CD4-positive, alpha-beta memory T cell (primary cell): ENCODE data around the gene TRIM17. TPM values are rescaled to one million over a fixed set of nuclear protein-coding genes. Genes with fewer than 3 reads are reported as not detected.

ENCODE experiments used
- CTCF ChIA-PET: fragments of 350-600 bp; sonication (Branson Sonifier 250); formaldehyde crosslinking; loops from one replicate; lab custom pipeline; 2021; ENCODE audit warnings: inconsistent platforms; ENCODE audit not compliant: partially characterized antibody; lab: Charles Lee
- POLR2A ChIA-PET: fragments of 350-600 bp; sonication (Branson Sonifier 250); formaldehyde crosslinking; loops from one replicate; lab custom pipeline; 2021; ENCODE audit not compliant: partially characterized antibody; lab: Charles Lee
- DNase-seq, 5 donors: peaks; one replicate each; pipeline versions ENCODE4 v3.0.0 to v3.0.0-alpha.2; 2020 to 2022; ENCODE audit warnings: mixed read lengths in 1 of 5
- H3K27ac ChIP-seq: one replicate; pipeline ENCODE4 v1.7.0; 2013; ENCODE audit warnings: low read depth, low read length
- H3K27me3 ChIP-seq: 2 replicates; pipeline ENCODE4 v1.7.0; 2013; ENCODE audit warnings: mild to moderate bottlenecking, low read length, moderate library complexity; ENCODE audit not compliant: insufficient read depth
- H3K36me3 ChIP-seq: 2 replicates; pipeline ENCODE4 v1.7.0; 2013; ENCODE audit warnings: mild to moderate bottlenecking, low read length, moderate library complexity; ENCODE audit not compliant: insufficient read depth
- H3K4me1 ChIP-seq: 2 replicates; pipeline ENCODE4 v1.7.0; 2013; ENCODE audit warnings: mild to moderate bottlenecking, low read length, moderate library complexity; ENCODE audit not compliant: insufficient read depth
- H3K4me3 ChIP-seq, 2 donors: one replicate each; pipeline ENCODE4 v1.7.0; 2013; ENCODE audit warnings: low read length in 2 of 2, mild to moderate bottlenecking in 1 of 2
- H3K9me3 ChIP-seq, 2 donors: one replicate each; pipeline ENCODE4 v1.7.0; 2013; ENCODE audit warnings: low read length in 2 of 2, control low read depth in 1 of 2; ENCODE audit not compliant: control insufficient read depth in 1 of 2
- H3K27ac Mint-ChIP-seq, 7 donors: one replicate each; pipeline ENCODE4 v1.8.0; 2020 to 2021; ENCODE audit warnings: mixed read lengths in 7 of 7, mild to moderate bottlenecking in 6 of 7, inconsistent platforms in 3 of 7, moderate library complexity in 3 of 7
- H3K27me3 Mint-ChIP-seq, 2 donors: one replicate each; pipeline ENCODE4 v1.8.0; 2020 to 2021; ENCODE audit warnings: mixed read lengths in 2 of 2
- H3K36me3 Mint-ChIP-seq, 2 donors: one replicate each; pipeline ENCODE4 v1.8.0; 2020 to 2021; ENCODE audit warnings: mixed read lengths in 2 of 2, inconsistent platforms in 1 of 2, mild to moderate bottlenecking in 1 of 2
- H3K4me1 Mint-ChIP-seq, 4 donors: one replicate each; pipeline ENCODE4 v1.8.0; 2020 to 2021; ENCODE audit warnings: mixed read lengths in 4 of 4, mild to moderate bottlenecking in 1 of 4
- H3K4me3 Mint-ChIP-seq, 8 donors: one replicate each; pipeline ENCODE4 v1.8.0; 2020 to 2021; ENCODE audit warnings: mixed read lengths in 8 of 8, mild to moderate bottlenecking in 7 of 8, moderate library complexity in 6 of 8, inconsistent platforms in 3 of 8
- H3K9me3 Mint-ChIP-seq, 8 donors: one replicate each; pipeline ENCODE4 v1.8.0; 2020 to 2021; ENCODE audit warnings: mixed read lengths in 8 of 8, mild to moderate bottlenecking in 5 of 8, inconsistent platforms in 3 of 8, moderate library complexity in 1 of 8
- intact Hi-C: fragments of 100-400 bp; cut with micrococcal nuclease; formaldehyde crosslinking; loops from one replicate; pipeline ENCODE4 v1.15.1; 2023
- polyA plus RNA-seq, 2 donors: library from polyadenylated mRNA; unstranded; fragments of 300-500 nt; fragmentation: Illumina TruSeq; gene quantifications; one replicate each; pipeline ENCODE4 v1.2.3, GENCODE V29; 2021
- total RNA-seq, 2 experiments: library from RNA; stranded (reverse); gene quantifications; one replicate each; pipeline ENCODE4 v1.2.3, GENCODE V29; 2021

The TRIM17 gene
- total and polyA plus RNA-seq, 4 experiments from 2014 or later: 0.25 to 0.76 (median 0.69) TPM; not detected in 1

DNA sequence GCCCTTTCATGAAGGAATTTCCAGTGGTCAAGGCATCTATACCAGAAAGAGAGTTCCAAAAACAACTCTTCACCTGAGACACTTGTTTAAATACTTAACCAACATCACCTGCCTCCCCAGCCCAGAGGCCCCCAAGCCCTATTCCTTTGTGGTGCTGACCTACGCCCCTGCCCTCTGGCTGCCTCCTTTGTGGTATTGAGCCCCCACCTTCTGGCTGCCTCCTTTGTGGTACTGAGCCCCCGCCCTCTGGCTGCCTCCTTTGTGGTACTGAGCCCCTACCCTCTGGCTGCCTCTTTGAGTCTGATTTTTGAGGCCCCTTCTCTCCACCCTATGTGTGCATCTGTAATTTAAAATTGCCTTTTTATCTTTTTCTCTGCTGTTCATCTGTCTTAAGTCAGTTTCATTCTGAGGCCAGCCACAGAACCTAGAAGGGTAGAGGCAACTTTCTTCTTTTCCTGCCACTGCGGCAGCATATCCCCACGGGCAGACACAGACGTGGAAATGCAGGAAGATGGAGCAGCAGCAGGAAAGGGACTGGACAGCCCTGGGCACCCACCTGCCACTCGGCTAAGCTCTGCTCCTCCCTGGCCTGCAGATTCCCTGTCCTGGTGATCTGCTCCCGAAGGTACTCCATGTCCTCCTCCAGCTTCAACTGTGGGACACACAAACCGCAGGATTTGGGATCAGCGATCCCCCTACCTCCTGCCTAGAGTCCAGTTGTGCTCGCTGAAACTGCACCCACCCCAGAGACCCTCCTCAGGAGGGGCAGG is 3.2 kb downstream of the TRIM17 start:
- no peaks in the 10 kb centered on the region for H3K27me3 ChIP-seq
- DNase-seq: no peak
- Mint-ChIP-seq H3K27me3 (peaks cover 2 to 8% of the 10 kb centered on the region in 2 donors), H3K9me3 (no peaks in the 10 kb centered on the region), H3K36me3 (no peaks in the 10 kb centered on the region), H3K4me3 (no peak overlapping the region), H3K4me1 (peaks cover 12 to 32% (median 21%) of the 10 kb centered on the region in 4 donors), H3K27ac (peak overlapping the region in 2 of 7 donors; percentile 61 to 65)
- ChIA-PET POLR2A (interaction anchor here (2.1 kb wide), 1 partner anchor 9 kb away, joined by 8 read pairs; no protein-coding TSS in a partner anchor), CTCF (interaction anchor here (1.3 kb wide), 1 partner anchor 247 kb away, joined by 3 read pairs; no protein-coding TSS in a partner anchor)
- H3K4me1 ChIP-seq: peaks cover 19% of the 10 kb centered on the region
- intact Hi-C loops: no loop called here
- H3K9me3 ChIP-seq: no peaks in the 10 kb centered on the region
- no peak overlapping the region for H3K4me3 ChIP-seq
- H3K27ac ChIP-seq: no peak overlapping the region
- no peaks in the 10 kb centered on the region for H3K36me3 ChIP-seq

GRCh38 chr1:228411548-228412430 is 4.9 kb downstream of the TRIM17 start:
- ChIA-PET POLR2A (interaction anchor here (1.0 to 1.2 kb wide), 2 partner anchors 20 to 45 kb away, joined by 3 read pairs; no protein-coding TSS in a partner anchor), CTCF (interaction anchor here (1.1 to 1.3 kb wide), 3 partner anchors 14 to 245 kb away, joined by 3 read pairs; a partner anchor contains a TSS)
- Histone ChIP-seq H3K4me1 (peaks cover 25% of the 10 kb centered on the region), H3K36me3 (no peaks in the 10 kb centered on the region), H3K27me3 (no peaks in the 10 kb centered on the region), H3K4me3 (no peak overlapping the region), H3K9me3 (no peaks in the 10 kb centered on the region), H3K27ac (no peak overlapping the region)
- Mint-ChIP-seq H3K36me3 (peaks cover 0 to under 1% of the 10 kb centered on the region in 2 donors), H3K4me3 (no peak overlapping the region), H3K27me3 (peaks cover 0 to 6% of the 10 kb centered on the region in 2 donors), H3K9me3 (no peaks in the 10 kb centered on the region), H3K27ac (peak overlapping the region in 1 of 7 donors; percentile 62), H3K4me1 (peaks cover 10 to 38% (median 20%) of the 10 kb centered on the region in 4 donors)
- no peak for DNase-seq
- intact Hi-C loops: no loop called here

DNA sequence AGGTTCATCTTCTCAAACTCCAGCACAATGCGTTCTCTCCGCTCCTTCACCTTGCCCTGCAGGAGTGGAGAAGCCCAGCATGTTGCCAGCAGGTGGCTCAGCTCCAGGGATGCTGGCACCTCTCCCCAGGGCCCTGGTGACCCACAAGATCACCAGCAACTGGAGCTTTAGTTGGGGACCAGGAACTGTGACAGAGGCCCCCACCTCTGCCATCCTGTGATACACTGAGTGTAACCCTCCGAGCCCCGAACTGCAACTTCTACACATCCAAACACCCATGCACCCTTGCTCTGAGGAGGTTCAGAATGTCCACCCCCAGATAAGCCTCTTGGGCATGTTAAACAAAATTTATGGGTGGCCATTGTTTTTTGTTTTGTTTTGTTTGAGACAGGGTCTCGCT is 5.5 kb downstream of the TRIM17 start:
- Histone ChIP-seq H3K4me3 (no peak overlapping the region), H3K27ac (no peak overlapping the region), H3K27me3 (no peaks in the 10 kb centered on the region), H3K9me3 (no peaks in the 10 kb centered on the region), H3K36me3 (no peaks in the 10 kb centered on the region), H3K4me1 (peaks cover 22% of the 10 kb centered on the region)
- H3K4me3 Mint-ChIP-seq: no peak overlapping the region
- DNase-seq: no peak
- peak overlapping the region in 1 of 7 donors; percentile 62 for H3K27ac Mint-ChIP-seq
- H3K36me3 Mint-ChIP-seq: peaks cover 0 to 4% of the 10 kb centered on the region in 2 donors
- intact Hi-C loops: no loop called here
- POLR2A ChIA-PET: no interaction called here
- H3K9me3 Mint-ChIP-seq: no peaks in the 10 kb centered on the region
- CTCF ChIA-PET: interaction anchor here (1.3 kb wide), 1 partner anchor 46 kb away, joined by 3 read pairs; a partner anchor contains a TSS
- peaks cover 9 to 34% (median 18%) of the 10 kb centered on the region in 4 donors for H3K4me1 Mint-ChIP-seq
- peaks cover 0 to 4% of the 10 kb centered on the region in 2 donors for H3K27me3 Mint-ChIP-seq

DNA sequence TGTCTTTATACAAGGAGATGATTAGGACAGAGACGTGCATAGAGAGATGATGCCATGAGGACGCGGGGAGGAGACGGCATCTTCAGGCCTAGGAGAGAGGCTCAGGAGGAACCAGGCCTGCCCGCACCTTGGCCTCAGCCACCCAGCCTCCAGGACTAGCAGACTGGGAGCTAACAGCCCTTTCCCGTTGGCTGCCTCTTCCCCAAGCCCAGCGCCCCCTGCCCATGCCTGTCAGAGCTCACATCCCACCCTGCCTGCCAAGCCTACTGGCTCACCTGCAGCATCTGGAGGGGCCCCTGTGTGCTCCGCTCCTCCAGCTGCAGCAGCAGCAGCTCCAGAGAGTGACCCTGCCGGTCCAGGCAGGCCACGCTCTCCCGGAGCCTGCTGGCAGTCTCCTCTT is 6.0 kb downstream of the TRIM17 start:
- no peaks in the 10 kb centered on the region for H3K36me3 ChIP-seq
- H3K4me3 ChIP-seq: no peak overlapping the region
- no peaks in the 10 kb centered on the region for H3K9me3 ChIP-seq
- POLR2A ChIA-PET: no interaction called here
- CTCF ChIA-PET: interaction anchor here (1.3 kb wide), 1 partner anchor 47 kb away, joined by 3 read pairs; a partner anchor contains a TSS
- H3K27me3 Mint-ChIP-seq: peaks cover 0 to 2% of the 10 kb centered on the region in 2 donors
- H3K27ac ChIP-seq: no peak overlapping the region
- peak overlapping the region in 2 of 7 donors; percentile 52 to 62 for H3K27ac Mint-ChIP-seq
- H3K36me3 Mint-ChIP-seq: peaks cover 0 to 6% of the 10 kb centered on the region in 2 donors
- H3K4me1 Mint-ChIP-seq: peaks cover 5 to 32% (median 15%) of the 10 kb centered on the region in 4 donors
- H3K4me3 Mint-ChIP-seq: no peak overlapping the region
- H3K9me3 Mint-ChIP-seq: no peaks in the 10 kb centered on the region
- no peaks in the 10 kb centered on the region for H3K27me3 ChIP-seq
- intact Hi-C loops: no loop called here
- no peak for DNase-seq
- peaks cover 18% of the 10 kb centered on the region for H3K4me1 ChIP-seq

- Histone ChIP-seq H3K27ac (no peak overlapping the region), H3K9me3 (no peaks in the 10 kb centered on the region), H3K27me3 (no peaks in the 10 kb centered on the region), H3K4me1 (peaks cover 20% of the 10 kb centered on the region), H3K4me3 (no peak overlapping the region), H3K36me3 (no peaks in the 10 kb centered on the region)
- H3K36me3 Mint-ChIP-seq: peaks cover 0 to 9% of the 10 kb centered on the region in 2 donors
- CTCF ChIA-PET: interaction anchor here (0.8 kb wide), 1 partner anchor 48 kb away, joined by 3 read pairs; no protein-coding TSS in a partner anchor
- H3K4me1 Mint-ChIP-seq: peaks cover 7 to 35% (median 17%) of the 10 kb centered on the region in 4 donors
- no peak for DNase-seq
- H3K27ac Mint-ChIP-seq: peak overlapping the region in 2 of 7 donors; percentile 41 to 91
- POLR2A ChIA-PET: no interaction called here
- peak overlapping the region in 3 of 8 donors; percentile 13 to 52 (median 44) for H3K4me3 Mint-ChIP-seq
- intact Hi-C loops: no loop called here
- H3K27me3 Mint-ChIP-seq: no peaks in the 10 kb centered on the region
- no peaks in the 10 kb centered on the region for H3K9me3 Mint-ChIP-seq
These were observed 6.6 kb downstream of the TRIM17 start for GRCh38 chr1:228410015-228410414.

DNA sequence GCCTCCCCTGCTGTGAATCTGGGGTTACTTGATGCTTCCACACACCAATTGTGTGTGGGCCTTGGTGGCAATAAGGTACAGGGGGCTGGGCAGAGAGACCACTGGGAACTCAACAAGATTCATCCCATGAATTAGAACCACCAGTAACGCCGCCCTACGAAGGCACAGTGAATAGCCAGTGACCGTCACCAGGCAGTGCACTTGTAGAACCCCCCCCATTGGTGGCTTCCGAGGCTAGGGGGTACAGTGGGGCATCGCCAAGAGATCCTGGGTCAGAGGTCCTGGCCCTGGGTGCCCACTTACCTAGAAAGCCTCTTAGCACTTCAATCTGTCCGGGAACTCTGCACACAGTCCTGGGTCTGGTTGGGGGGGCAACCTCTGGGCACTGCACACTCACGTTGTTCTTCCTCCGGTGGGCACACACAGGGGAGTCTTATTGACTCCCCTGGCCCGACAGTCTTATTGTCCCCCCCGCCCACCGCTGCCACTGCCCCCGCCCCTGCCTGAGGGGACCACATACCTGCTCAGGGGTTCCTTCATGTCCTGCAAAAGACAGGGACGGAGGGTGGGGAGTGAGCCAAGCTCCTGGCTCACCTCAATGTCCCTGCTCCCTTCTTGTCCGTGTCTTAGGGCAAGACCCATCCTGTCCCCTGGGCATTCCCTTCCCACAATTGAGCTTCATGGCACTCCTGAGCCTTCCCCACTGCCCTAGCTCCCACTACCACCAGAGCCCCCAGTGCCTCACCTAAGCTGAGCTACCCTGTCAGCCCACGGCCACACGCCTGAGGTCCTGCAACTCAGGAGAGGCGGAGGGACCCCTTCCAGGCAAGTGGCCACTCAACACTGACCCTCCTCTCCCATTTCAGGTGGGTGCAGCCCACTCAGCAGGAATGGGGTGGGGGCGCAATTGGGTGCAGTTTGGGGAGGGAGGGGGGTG is 7.5 kb downstream of the TRIM17 start:
- H3K27ac Mint-ChIP-seq: peak overlapping the region in 4 of 7 donors; percentile 43 to 91 (median 68)
- intact Hi-C loops: loop anchor here (5.0 kb wide), 1 partner anchor 132 kb away; no protein-coding TSS in a partner anchor
- no peaks in the 10 kb centered on the region for H3K27me3 ChIP-seq
- H3K4me1 Mint-ChIP-seq: peaks cover 15 to 44% (median 25%) of the 10 kb centered on the region in 4 donors
- DNase-seq: no peak
- H3K9me3 ChIP-seq: no peaks in the 10 kb centered on the region
- no peaks in the 10 kb centered on the region for H3K27me3 Mint-ChIP-seq
- H3K36me3 Mint-ChIP-seq: peaks cover 5 to 15% of the 10 kb centered on the region in 2 donors
- peaks cover 2% of the 10 kb centered on the region for H3K36me3 ChIP-seq
- ChIA-PET CTCF (interaction anchor here (0.8 kb wide), 1 partner anchor 49 kb away, joined by 3 read pairs; no protein-coding TSS in a partner anchor), POLR2A (no interaction called here)
- peaks cover 29% of the 10 kb centered on the region for H3K4me1 ChIP-seq
- no peak overlapping the region for H3K4me3 ChIP-seq
- H3K4me3 Mint-ChIP-seq: peak overlapping the region in 4 of 8 donors; percentile 13 to 65 (median 34)
- no peaks in the 10 kb centered on the region for H3K9me3 Mint-ChIP-seq
- H3K27ac ChIP-seq: no peak overlapping the region
